Stimulated activated CD8-positive, alpha-beta memory T cell treated with anti-CD3 and anti-CD28 coated beads, Interleukin-7, amount 100 ng/mL, for 4 hours (primary cell): ENCODE data around the gene COQ10A.

Source experiments
- DNase-seq, 2 donors: peaks; one replicate each; pipeline ENCODE4 v3.0.0-alpha.2; 2020; ENCODE audit warnings: low read depth in 2 of 2

The COQ10A gene

GRCh38 chr12:56266693-56267442 is at the start of gene COQ10A:
COQ10A (plus strand) TSS chr12:56266942; CDS start chr12:56267119, 177 bp downstream.
- DNase-seq, result peak; percentile 81 to 83

DNA sequence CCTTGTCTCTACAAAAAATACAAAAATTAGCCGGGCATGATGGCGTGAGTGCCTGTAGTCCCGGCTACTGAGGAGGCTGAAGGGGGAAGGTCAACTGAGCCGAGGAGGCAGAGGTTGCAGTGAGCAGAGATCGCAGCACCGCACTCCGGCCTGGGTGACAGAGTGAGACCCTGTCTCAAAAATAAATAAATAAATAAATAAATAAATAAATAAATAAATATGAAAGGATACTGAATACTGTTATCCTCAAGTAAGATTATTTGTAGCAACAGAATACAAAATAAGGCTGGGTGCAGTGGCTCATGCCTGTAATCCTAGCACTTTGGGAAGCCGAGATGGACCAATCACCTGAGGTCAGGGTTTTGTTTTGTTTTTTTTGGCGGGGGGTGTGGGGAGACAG is 46.9 kb upstream of the COQ10A start:
- no peak for DNase-seq

GRCh38 chr12:56220611-56221231 is 46.0 kb upstream of the COQ10A start:
- no peak for DNase-seq

- no peak for DNase-seq
Measured at GRCh38 chr12:56221232-56221756, 45.4 kb upstream of the COQ10A start.

- peak; percentile 87 for DNase-seq
Measured at GRCh38 chr12:56221757-56222530, 44.8 kb upstream of the COQ10A start, which contains the start of gene RNF41. RNF41 (minus strand) TSS chr12:56221922; CDS start chr12:56214047, 7,875 bp downstream.

GRCh38 chr12:56222531-56222895 is 44.2 kb upstream of the COQ10A start:
- no peak for DNase-seq

DNA sequence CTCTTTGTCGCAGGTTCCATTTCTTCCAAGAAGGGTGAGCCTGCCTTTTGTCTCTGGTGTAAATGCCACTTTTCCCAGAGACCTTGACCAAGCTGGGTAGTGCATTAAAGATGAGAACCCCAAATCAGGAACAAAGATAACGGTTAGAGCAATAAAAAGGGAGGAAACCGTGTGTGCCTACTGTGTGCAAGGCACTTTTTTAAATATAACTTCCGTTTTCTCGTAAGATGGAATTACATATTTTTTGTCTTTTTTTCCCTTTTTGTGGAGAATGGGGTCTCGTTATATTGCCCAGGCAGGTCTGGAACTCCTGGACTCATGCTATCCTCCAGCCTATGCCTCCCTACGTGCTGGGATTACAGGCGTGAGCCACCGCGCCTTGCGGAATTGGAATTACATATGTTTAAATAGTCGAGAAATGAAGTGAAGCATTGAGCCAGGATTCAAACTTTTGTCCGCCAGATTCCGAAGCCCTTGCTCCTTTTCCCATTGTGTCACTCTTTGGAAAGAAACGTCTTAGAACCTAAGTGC is 43.1 kb upstream of the COQ10A start:
- DNase-seq, result no peak

- DNase-seq, result peak; percentile 85 to 92
Measured at GRCh38 chr12:56224102-56224701, 42.5 kb upstream of the COQ10A start, which contains the start of gene NABP2. NABP2 (plus strand) TSS chr12:56224342; CDS start chr12:56224857, 515 bp downstream.

DNA sequence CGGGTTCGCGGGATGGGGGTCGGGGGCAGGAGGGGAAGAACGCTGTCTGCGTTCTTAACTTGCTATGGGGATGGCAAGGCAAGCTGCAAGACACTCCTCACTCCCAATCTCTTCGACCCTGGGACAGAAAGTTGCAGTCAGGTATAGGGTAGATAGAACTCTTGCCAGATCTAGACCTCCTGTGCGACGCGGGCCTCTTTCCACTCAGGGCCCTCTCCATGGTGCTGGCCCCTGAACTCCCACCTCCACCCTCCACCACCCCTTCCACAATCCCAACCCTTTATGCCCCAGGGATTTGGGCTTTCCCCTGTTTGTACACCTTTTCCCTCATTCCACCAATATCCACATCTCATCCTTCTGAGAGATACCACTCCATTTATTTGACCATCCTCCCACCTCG is 41.8 kb upstream of the COQ10A start:
- no peak for DNase-seq

- DNase-seq, result no peak
Measured at GRCh38 chr12:56229082-56229481, 37.7 kb upstream of the COQ10A start.

- DNase-seq, result no peak
Measured at GRCh38 chr12:56229916-56230431, 36.8 kb upstream of the COQ10A start, which contains the start of gene SLC39A5. SLC39A5 (plus strand) TSS chr12:56230051; CDS start chr12:56231275, 1,224 bp downstream.

DNA sequence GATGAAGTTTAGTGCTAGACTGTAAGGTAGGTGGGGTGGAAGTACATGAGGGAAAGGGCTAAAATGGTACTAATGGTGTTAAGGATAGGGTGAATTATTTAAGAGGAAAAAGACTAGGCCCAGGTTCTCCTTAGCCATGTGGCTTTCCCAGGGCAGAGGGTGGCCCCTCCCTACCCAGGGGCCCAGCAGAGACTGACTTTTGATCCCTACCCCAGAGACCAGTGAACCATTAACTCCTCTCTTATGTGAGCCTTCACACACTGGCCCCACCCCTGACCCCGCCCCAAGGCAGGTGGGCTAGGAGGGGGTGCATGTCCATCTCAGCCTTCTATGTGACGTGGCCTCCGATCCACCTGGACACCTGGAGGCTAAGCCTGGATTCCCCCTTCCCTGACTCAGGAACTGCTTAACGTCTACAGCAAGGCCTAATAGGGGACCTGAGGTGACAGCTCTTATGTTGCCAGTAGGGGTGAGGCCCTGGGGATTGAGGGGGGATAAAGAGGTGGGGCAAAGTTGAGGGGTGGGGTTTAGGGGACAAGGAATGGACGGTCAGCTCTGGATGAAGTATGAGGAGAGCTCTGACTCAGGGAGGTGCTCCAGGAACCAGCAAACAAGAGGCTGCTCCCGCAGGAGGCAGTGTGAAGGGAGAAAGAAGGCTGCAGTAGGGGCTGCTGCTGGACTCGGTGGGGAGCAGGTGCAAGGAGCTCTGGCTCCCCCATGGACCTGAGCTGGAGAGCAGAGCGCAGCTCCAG is 36.1 kb upstream of the COQ10A start:
- no peak for DNase-seq

GRCh38 chr12:56231184-56231582 is 35.6 kb upstream of the COQ10A start:
- no peak for DNase-seq

GRCh38 chr12:56234746-56235436 is 31.9 kb upstream of the COQ10A start:
- no peak for DNase-seq

- no peak for DNase-seq
Measured at GRCh38 chr12:56236091-56236490, 30.7 kb upstream of the COQ10A start.

DNA sequence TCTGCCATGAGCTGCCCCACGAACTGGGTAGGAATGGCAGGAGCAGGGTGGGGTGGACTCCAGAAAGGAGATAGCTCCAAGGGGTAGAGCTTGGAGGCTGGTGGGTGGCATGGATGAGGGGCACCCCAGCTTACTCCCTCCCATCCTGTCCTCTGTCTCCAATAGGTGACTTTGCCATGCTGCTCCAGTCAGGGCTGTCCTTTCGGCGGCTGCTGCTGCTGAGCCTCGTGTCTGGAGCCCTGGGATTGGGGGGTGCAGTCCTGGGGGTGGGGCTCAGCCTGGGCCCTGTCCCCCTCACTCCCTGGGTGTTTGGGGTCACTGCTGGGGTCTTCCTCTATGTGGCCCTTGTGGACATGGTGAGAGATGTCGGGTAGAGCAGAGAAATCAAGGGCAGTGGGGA is 29.8 kb upstream of the COQ10A start:
- no peak for DNase-seq

GRCh38 chr12:56237552-56237951 is 29.2 kb upstream of the COQ10A start:
- DNase-seq, result no peak

- no peak for DNase-seq
Measured at GRCh38 chr12:56241424-56242303, 25.1 kb upstream of the COQ10A start.

DNA sequence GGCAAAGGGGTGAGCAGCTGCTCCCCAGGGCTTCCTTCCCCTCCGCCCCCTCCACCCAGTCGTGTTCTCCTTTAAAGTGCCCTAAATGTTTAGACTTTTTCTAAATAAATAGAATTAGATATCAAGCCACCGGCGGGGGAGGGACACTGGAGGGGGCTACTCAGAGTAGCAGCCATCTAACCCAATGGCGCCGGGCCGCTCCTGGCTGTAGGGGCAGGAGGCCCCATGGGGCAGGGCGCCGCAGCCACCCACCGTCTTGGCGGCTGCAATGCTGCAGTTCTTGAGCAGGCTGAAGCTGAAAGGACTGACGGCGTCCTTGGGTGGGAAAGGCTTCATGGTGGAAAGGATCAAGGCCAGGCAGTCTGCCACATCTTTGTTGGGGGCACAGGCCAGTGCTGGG is 23.8 kb upstream of the COQ10A start:
- DNase-seq, result no peak
